K562 (cell line): ENCODE results near the gene LRRC25. TPM values are rescaled to one million over a fixed set of nuclear protein-coding genes. Genes with fewer than 3 reads are reported as not detected.
A peak's percentile ranks its signal among the peaks of the same experiment; 100 is the strongest.

Source experiments
- ATAC-seq: fragments of 200-7000 bp; cut with Tn5 transposase; 3 replicates; pipeline ENCODE4 v1.9.1; 2020; ENCODE audit warnings: moderate library complexity
- BruUV-seq: library from RNA; stranded (reverse); fragments of 400-500 nt; replicated peaks from 2 replicates; lab custom pipeline; 2021; lab: Mats Ljungman, UMichigan
- CTCF ChIA-PET: fragments of 300-600 bp; formaldehyde crosslinking; extraction: SDS; loops from one replicate; lab custom pipeline; 2021; ENCODE audit warnings: low intra/inter-chr PET ratio; lab: Yijun Ruan, JAX
- POLR2A ChIA-PET: fragments of 300-600, 350-650 bp; sonication (Branson Sonifier 250); formaldehyde crosslinking; extraction: SDS; loops from one replicate; lab custom pipeline; 2021; ENCODE audit warnings: antibody characterized with exemption, inconsistent platforms; lab: Yijun Ruan, JAX
- DNase-seq, 4 experiments: peaks; one replicate each; pipeline versions ENCODE4 v3.0.0 to v3.0.0-alpha.2; 2011 to 2018; ENCODE audit warnings: low spot score in 3 of 4, mixed read lengths in 3 of 4; ENCODE audit errors: extremely low read depth in 1 of 4
- FAIRE-seq: peaks from 2 replicates; lab custom pipeline; 2011; peaks lifted over from hg19 to GRCh38; lab: Jason Lieb, UNC
- H2AFZ ChIP-seq: 2 replicates; pipeline ENCODE4 v1.6.0; 2011; ENCODE audit warnings: low read depth, low read length, control low read depth, inconsistent platforms
- H3K27ac ChIP-seq: fragments of 200-600 bp; 3 replicates; pipeline ENCODE4 v1.8.0; 2011; ENCODE audit warnings: low read depth, mild to moderate bottlenecking, control low read depth, inconsistent platforms, low read length, moderate library complexity, mixed read lengths; ENCODE audit errors: extremely low read depth
- H3K27me3 ChIP-seq, 2 experiments: fragments of 300-600 bp in 1 of 2; 2 replicates in 1 of 2; 3 replicates in 1 of 2; pipeline versions ENCODE4 v1.6.0 to v1.8.0; 2011; ENCODE audit warnings: inconsistent platforms in 2 of 2, low read length in 2 of 2, mild to moderate bottlenecking in 1 of 2, mixed read lengths in 1 of 2, moderate library complexity in 1 of 2; ENCODE audit not compliant: control insufficient read depth in 2 of 2, insufficient read depth in 2 of 2
- H3K36me3 ChIP-seq: fragments of 300-600 bp; 3 replicates; pipeline ENCODE4 v1.8.0; 2011; ENCODE audit warnings: mild to moderate bottlenecking, low read length, inconsistent platforms; ENCODE audit not compliant: control insufficient read depth, insufficient read depth
- H3K4me1 ChIP-seq, 2 experiments: fragments of 200-600 bp in 1 of 2; replicated peaks in 1 of 2; 2 replicates in 1 of 2; 3 replicates in 1 of 2; pipeline versions ENCODE4 v1.5.1 to v1.8.0; 2011; ENCODE audit warnings: inconsistent platforms in 2 of 2, low read length in 2 of 2, mild to moderate bottlenecking in 1 of 2, mixed read lengths in 1 of 2, moderate library complexity in 1 of 2; ENCODE audit not compliant: control insufficient read depth in 2 of 2, insufficient read depth in 2 of 2
- H3K4me2 ChIP-seq: 2 replicates; pipeline ENCODE4 v1.6.1; 2011; ENCODE audit warnings: low read length, control low read depth, inconsistent platforms, mixed read lengths; ENCODE audit not compliant: insufficient read depth
- H3K4me3 ChIP-seq: fragments of 200-600 bp; sonication (generic), shearing (Covaris generic); 2 replicates; pipeline ENCODE4 v1.5.1; 2016; ENCODE audit warnings: control low read depth, inconsistent platforms
- H3K79me2 ChIP-seq: fragments of 200-600 bp; 3 replicates; pipeline ENCODE4 v1.8.0; 2011; ENCODE audit warnings: low read length, inconsistent platforms; ENCODE audit not compliant: control insufficient read depth, insufficient read depth
- H3K9ac ChIP-seq, 2 experiments: 2 replicates each; pipeline versions ENCODE4 v1.6.0 to v1.6.1; 2011; ENCODE audit warnings: low read depth in 2 of 2, low read length in 2 of 2, control low read depth in 1 of 2, inconsistent platforms in 1 of 2, mild to moderate bottlenecking in 1 of 2, mixed read lengths in 1 of 2; ENCODE audit not compliant: insufficient read depth in 1 of 2
- H3K9me1 ChIP-seq: one replicate; pipeline ENCODE4 v1.6.0; 2011; ENCODE audit warnings: inconsistent platforms, mild to moderate bottlenecking, low read length, moderate library complexity; ENCODE audit not compliant: control insufficient read depth, insufficient read depth
- H3K9me3 ChIP-seq: replicated peaks from 2 replicates; pipeline ENCODE4 v1.5.1; 2011; ENCODE audit warnings: low read depth, low read length, inconsistent platforms; ENCODE audit not compliant: control insufficient read depth, insufficient read depth
- H4K20me1 ChIP-seq: replicated peaks from 2 replicates; pipeline ENCODE4 v1.6.1; 2011; ENCODE audit warnings: low read length, inconsistent platforms, mixed read lengths; ENCODE audit not compliant: control insufficient read depth, insufficient read depth
- ATF4 ChIP-seq: fragments of 450-650 bp; formaldehyde crosslinking; IDR thresholded peaks from 2 replicates; pipeline ENCODE4 v1.4.0; 2022; ENCODE audit warnings: mild to moderate bottlenecking, moderate library complexity
- BMI1 ChIP-seq: fragments of 150-350 bp; IDR thresholded peaks from 2 replicates; pipeline ENCODE4 v1.6.1; 2014; ENCODE audit warnings: low read length
- HNRNPK ChIP-seq: fragments of 200-400 bp; formaldehyde crosslinking; IDR thresholded peaks from one replicate; pipeline ENCODE4 v1.6.1; 2018; ENCODE audit warnings: mild to moderate bottlenecking, low read depth, low read length; ENCODE audit not compliant: poor library complexity, severe bottlenecking
- MITF ChIP-seq: IDR thresholded peaks from 2 replicates; pipeline ENCODE4 v1.6.1; 2014; ENCODE audit warnings: antibody characterized with exemption
- WGBS: fragments of 100-300 bp; shearing (Covaris generic); methylation state at CpG from one replicate; pipeline ENCODE4 v1.1.6; 2016; ENCODE audit warnings: low coverage, mixed read lengths; ENCODE audit not compliant: insufficient coverage; ENCODE audit errors: missing lambda C conversion rate; 5-methylcytosine and 5-hydroxymethylcytosine counted together
- in situ Hi-C: fragments of 300-500 bp; cut with MboI; formaldehyde crosslinking; loops from 4 replicates; pipeline ENCODE4 v1.15.0; 2018; ENCODE audit warnings: inconsistent platforms, mixed read lengths
- intact Hi-C: fragments of 100-400 bp; cut with micrococcal nuclease; formaldehyde crosslinking; loops from 2 replicates; pipeline ENCODE4 v1.14.2; 2022
- polyA plus RNA-seq, 8 experiments: library from polyadenylated mRNA; depleted of rRNA in 4 of 8; stranded (reverse) in 5 of 8; unstranded in 3 of 8; fragments of >200 nt; fragmentation: Nextera tagmentation in 2 of 8; fragmentation: Illumina TruSeq in 1 of 8; extraction: Ambion mirVana in 2 of 8; extraction: Trizol in 1 of 8; gene quantifications; 2 replicates each; pipeline versions ENCODE4 v1.2.1 to v1.2.3, GENCODE V29; 2011 to 2014; ENCODE audit warnings: inconsistent platforms in 1 of 8, missing spikeins in 1 of 8
- total RNA-seq, 7 experiments: library from RNA; depleted of rRNA in 6 of 7; stranded (reverse); fragments of >200 nt in 6 of 7; fragmentation: Illumina TruSeq in 2 of 7; extraction: Trizol in 2 of 7; gene quantifications; 2 replicates each; pipeline versions ENCODE4 v1.2.1 to v1.2.3, GENCODE V29; 2011 to 2021; ENCODE audit warnings: low replicate concordance in 1 of 7

The LRRC25 gene
- total and polyA plus RNA-seq, 9 of the 15 experiments (the other 6 are each of a cell fraction or from before 2014, with no cell fraction given), result 0.07 to 0.36 (median 0.10) TPM; not detected in 3

- Histone ChIP-seq H4K20me1 (no peaks in the 10 kb centered on the region), H3K4me3 (no peak overlapping the region), H3K27me3 (no peaks in the 10 kb centered on the region), H3K9me3 (no peaks in the 10 kb centered on the region), H3K4me1 (peaks cover 9 to 36% of the 10 kb centered on the region in 2 experiments; a peak in 4 of 5 replicates), H3K27ac (no peak overlapping the region), H3K79me2 (peaks cover 29% of the 10 kb centered on the region), H3K36me3 (peaks cover 49% of the 10 kb centered on the region), H3K9me1 (no peaks in the 10 kb centered on the region), H3K9ac (peak overlapping the region in 1 of 2 experiments; percentile 22; a peak in 1 of 4 replicates), H3K4me2 (no peak overlapping the region), H2AFZ (no peak overlapping the region)
- WGBS, result 81% methylated on average over 11 of the region's 13 CpGs
- intact Hi-C loops, result no loop called here
- BruUV-seq, result no TSS peak
- TF ChIP-seq HNRNPK, result no peak
- TF ChIP-seq BMI1, result no peak
- TF ChIP-seq ATF4 (CRISPR knock-in tag), result no peak
- no peak for TF ChIP-seq MITF
- in situ Hi-C loops, result loop anchor here (5.0 kb wide), 1 partner anchor 63 kb away; no protein-coding TSS in a partner anchor
- FAIRE-seq (no peak), DNase-seq (no peak), ATAC-seq (no peak)
- ChIA-PET CTCF (no interaction called here), POLR2A (interaction anchor here (1.0 to 1.4 kb wide), 4 partner anchors 41 to 46 kb away, joined by 3 to 5 read pairs (median 3); partner anchors contain the start of gene GDF15)
These were observed 52.9 kb downstream of the LRRC25 start for GRCh38 chr19:18344582-18344950.
